Measurements from ENCODE around the gene FSD2.
"Not testable (repeated sequence)": the region's sequence is repeated elsewhere in the genome, so short reads cannot be mapped to it uniquely, and the experiment has no call there.

Gene FSD2

GRCh38 chr15:82709421-82710207 is 96.3 kb downstream of the FSD2 start, which contains the start of gene AP3B2:
Gene AP3B2 (minus strand): TSS chr15:82709875. CDS start chr15:82709706, 169 bp downstream.
- peak within 1 kb of the TSS; percentile 64 for H3K4me3 ChIP-seq (ENCODE audit: low read depth, low read length)
- POLR2A ChIA-PET: no interaction called here
- no peak for DNase-seq (ENCODE audit: low read depth, low spot score)
- CTCF ChIA-PET: interaction anchor here (1.1 kb wide), 1 partner anchor 170 kb away, joined by 3 read pairs; no protein-coding TSS in a partner anchor
- TF ChIP-seq CTCF (IDR thresholded peaks at IDR 0.05; ENCODE audit: insufficient read depth, low read length, missing control alignments): no peak

- CTCF ChIA-PET: interaction anchor here (1.1 kb wide), 1 partner anchor 169 kb away, joined by 3 read pairs; no protein-coding TSS in a partner anchor
- DNase-seq (ENCODE audit: low read depth, low spot score): no peak
- POLR2A ChIA-PET: no interaction called here
- TF ChIP-seq CTCF (IDR thresholded peaks at IDR 0.05; ENCODE audit: insufficient read depth, low read length, missing control alignments): no peak
- peak overlapping the region; percentile 64 for H3K4me3 ChIP-seq (ENCODE audit: low read depth, low read length)
Observed at GRCh38 chr15:82709081-82709420, 96.8 kb downstream of the FSD2 start.

GRCh38 chr15:82705856-82706255 is 100.0 kb downstream of the FSD2 start:
- DNase-seq (ENCODE audit: low read depth, low spot score); CTCF ChIA-PET; H3K4me3 ChIP-seq (ENCODE audit: low read depth, low read length); POLR2A ChIA-PET: not testable (repeated sequence)

All from AG04449 (cell line).